H1 (cell line): ENCODE results near the gene ADCY2.

Experiments used
- BACH1 ChIP-seq: IDR thresholded peaks from 2 replicates; pipeline ENCODE4 v1.6.1; 2012; ENCODE audit warnings: low read length, improper control_type of control experiment
- CTCF ChIP-seq, 3 experiments: IDR thresholded peaks; 1 replicate in 2 of 3; 2 replicates in 1 of 3; pipeline versions ENCODE4 v1.5.1 to v1.6.1; 2011; ENCODE audit warnings: low read length in 3 of 3, mild to moderate bottlenecking in 3 of 3, inconsistent platforms in 2 of 3, low read depth in 1 of 3, moderate library complexity in 1 of 3; ENCODE audit not compliant: insufficient read depth in 1 of 3; ENCODE audit errors: control extremely low read depth in 1 of 3
- EP300 ChIP-seq, 2 experiments: IDR thresholded peaks; 1 replicate in 1 of 2; 2 replicates in 1 of 2; pipeline ENCODE4 v1.6.1; 2011 to 2012; ENCODE audit warnings: low read depth in 2 of 2, low read length in 2 of 2, mild to moderate bottlenecking in 2 of 2, borderline replicate concordance in 1 of 2, inconsistent platforms in 1 of 2, moderate library complexity in 1 of 2
- EZH2 ChIP-seq: fragments of 200-600 bp; sonication (generic); IDR thresholded peaks from 2 replicates; pipeline ENCODE4 v1.7.1; 2012; ENCODE audit warnings: low read depth, mild to moderate bottlenecking, moderate library complexity, low read length, inconsistent platforms; ENCODE audit not compliant: severe bottlenecking
- KDM1A ChIP-seq: fragments of 200-600, 300-600 bp; sonication (generic); IDR thresholded peaks from 2 replicates; pipeline ENCODE4 v1.7.1; 2016; ENCODE audit warnings: mild to moderate bottlenecking, low read length, borderline replicate concordance
- NRF1 ChIP-seq: IDR thresholded peaks from 2 replicates; pipeline ENCODE4 v1.6.1; 2011; ENCODE audit warnings: mild to moderate bottlenecking, low read depth, low read length, improper control_type of control experiment
- POLR2A ChIP-seq, 2 experiments: IDR thresholded peaks; 1 replicate in 1 of 2; 2 replicates in 1 of 2; pipeline ENCODE4 v1.6.1; 2011; ENCODE audit warnings: low read depth in 2 of 2, low read length in 2 of 2, mild to moderate bottlenecking in 2 of 2; ENCODE audit errors: control extremely low read depth in 1 of 2
- POLR2AphosphoS5 ChIP-seq: IDR thresholded peaks from 2 replicates; pipeline ENCODE4 v1.6.1; 2011; ENCODE audit warnings: low read depth, low read length
- SAP30 ChIP-seq: fragments of 300-600 bp; sonication (generic); IDR thresholded peaks from 2 replicates; pipeline ENCODE4 v1.7.1; 2012; ENCODE audit warnings: low read length, moderate library complexity, mild to moderate bottlenecking, inconsistent platforms; ENCODE audit not compliant: insufficient read depth, insufficient replicate concordance
- SP1 ChIP-seq: IDR thresholded peaks from 2 replicates; pipeline ENCODE4 v1.6.1; 2011; ENCODE audit warnings: low read depth, low read length
- TAF1 ChIP-seq: IDR thresholded peaks from 2 replicates; pipeline ENCODE4 v1.6.1; 2011; ENCODE audit warnings: mild to moderate bottlenecking, low read depth, low read length
- YY1 ChIP-seq: IDR thresholded peaks from 2 replicates; pipeline ENCODE4 v1.6.1; 2011; ENCODE audit warnings: low read depth, mild to moderate bottlenecking, low read length
- ZNF274 ChIP-seq: IDR thresholded peaks from 2 replicates; pipeline ENCODE4 v1.7.0; 2012; ENCODE audit warnings: low read length, borderline replicate concordance; ENCODE audit errors: extremely low read depth
- TF ChIP-seq, protein P1 (sequence below): IDR thresholded peaks from 2 replicates; pipeline ENCODE4 v1.6.1; 2012; ENCODE audit warnings: inconsistent platforms

- TF ChIP-seq BACH1 = no peak
- no peak for TF ChIP-seq TAF1
- no peak for TF ChIP-seq ZNF274
- TF ChIP-seq, protein P1, sequence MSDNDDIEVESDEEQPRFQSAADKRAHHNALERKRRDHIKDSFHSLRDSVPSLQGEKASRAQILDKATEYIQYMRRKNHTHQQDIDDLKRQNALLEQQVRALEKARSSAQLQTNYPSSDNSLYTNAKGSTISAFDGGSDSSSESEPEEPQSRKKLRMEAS = no peak
- TF ChIP-seq EZH2 = no peak
- TF ChIP-seq CTCF (IDR thresholded peaks at IDR 0.05; ENCODE audit: control extremely low read depth in 1 of 3, insufficient read depth in 1 of 3, low read depth in 1 of 3, low read length in 3 of 3) = no peak
- TF ChIP-seq EP300 (IDR thresholded peaks at IDR 0.05; ENCODE audit: borderline replicate concordance in 1 of 2, low read depth in 2 of 2, low read length in 2 of 2) = no peak
- TF ChIP-seq YY1 = no peak
- no peak for TF ChIP-seq POLR2A (IDR thresholded peaks at IDR 0.05; ENCODE audit: control extremely low read depth in 1 of 2, low read depth in 2 of 2, low read length in 2 of 2)
- no peak for TF ChIP-seq SAP30
- no peak for TF ChIP-seq KDM1A
- TF ChIP-seq SP1 = no peak
- TF ChIP-seq POLR2AphosphoS5 = no peak
- TF ChIP-seq NRF1 = no peak
These were observed 268.3 kb downstream of the ADCY2 start for GRCh38 chr5:7664208-7664607.
